Measurements from ENCODE around the gene SMURF1. TPM values are rescaled to one million over a fixed set of nuclear protein-coding genes. Genes with fewer than 3 reads are reported as not detected.

The SMURF1 gene
- total RNA-seq, 4 donors from 2014 or later, result 26.8 to 44.7 (median 31.5) TPM

- intact Hi-C loops (cut with DNase I; ENCODE audit: low total_unique reads), result no loop called here
- no peak for TF ChIP-seq POLR2A (IDR thresholded peaks at IDR 0.05)
- TF ChIP-seq, protein P1, sequence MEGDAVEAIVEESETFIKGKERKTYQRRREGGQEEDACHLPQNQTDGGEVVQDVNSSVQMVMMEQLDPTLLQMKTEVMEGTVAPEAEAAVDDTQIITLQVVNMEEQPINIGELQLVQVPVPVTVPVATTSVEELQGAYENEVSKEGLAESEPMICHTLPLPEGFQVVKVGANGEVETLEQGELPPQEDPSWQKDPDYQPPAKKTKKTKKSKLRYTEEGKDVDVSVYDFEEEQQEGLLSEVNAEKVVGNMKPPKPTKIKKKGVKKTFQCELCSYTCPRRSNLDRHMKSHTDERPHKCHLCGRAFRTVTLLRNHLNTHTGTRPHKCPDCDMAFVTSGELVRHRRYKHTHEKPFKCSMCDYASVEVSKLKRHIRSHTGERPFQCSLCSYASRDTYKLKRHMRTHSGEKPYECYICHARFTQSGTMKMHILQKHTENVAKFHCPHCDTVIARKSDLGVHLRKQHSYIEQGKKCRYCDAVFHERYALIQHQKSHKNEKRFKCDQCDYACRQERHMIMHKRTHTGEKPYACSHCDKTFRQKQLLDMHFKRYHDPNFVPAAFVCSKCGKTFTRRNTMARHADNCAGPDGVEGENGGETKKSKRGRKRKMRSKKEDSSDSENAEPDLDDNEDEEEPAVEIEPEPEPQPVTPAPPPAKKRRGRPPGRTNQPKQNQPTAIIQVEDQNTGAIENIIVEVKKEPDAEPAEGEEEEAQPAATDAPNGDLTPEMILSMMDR (IDR thresholded peaks at IDR 0.05), result no peak
- no peak overlapping the region for H3K4me3 ChIP-seq (ENCODE audit: low read depth, poor library complexity, severe bottlenecking)
- no peak for DNase-seq (ENCODE audit: low spot score in 2 of 2)
- WGBS, 2 donors, result 31 to 40% methylated on average over 6 of the region's 6 CpGs
Measured at GRCh38 chr7:99127636-99128035, 16.3 kb downstream of the SMURF1 start.

DNA sequence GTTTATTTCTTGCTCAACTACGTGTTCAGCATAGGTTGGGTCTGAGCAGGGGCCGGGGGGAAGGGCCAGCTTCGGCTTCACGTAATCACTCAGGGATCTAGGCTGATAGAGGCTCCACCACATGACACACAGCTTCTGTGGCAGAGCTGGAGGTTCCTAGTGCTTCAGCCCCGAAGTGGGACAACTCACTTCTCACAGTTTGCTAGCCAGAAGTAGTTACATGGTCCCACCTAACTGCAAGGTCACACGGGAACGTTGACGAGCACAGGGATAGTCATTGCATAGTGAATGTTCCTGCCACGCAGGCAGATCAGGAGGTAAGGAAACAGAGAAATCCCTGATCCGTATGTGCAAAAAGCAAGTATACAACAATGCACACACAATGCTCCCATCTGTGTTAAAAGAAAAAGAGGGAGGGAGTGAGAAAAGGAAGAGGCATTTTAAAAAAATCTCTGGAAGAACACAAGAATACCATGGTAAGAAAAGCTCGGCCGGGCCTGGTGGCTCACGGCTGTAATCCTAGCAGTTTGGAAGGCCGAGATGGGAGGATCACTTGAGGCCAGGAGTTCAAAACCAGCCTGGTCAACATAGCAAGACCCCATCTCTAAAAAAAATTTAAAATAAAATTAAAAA is 16.9 kb downstream of the SMURF1 start:
- no peak overlapping the region for H3K4me3 ChIP-seq (ENCODE audit: low read depth, poor library complexity, severe bottlenecking)
- peak in 1 of 2 donors; percentile 89 for DNase-seq (ENCODE audit: low spot score in 2 of 2)
- 34 to 51% methylated on average over 14 of the region's 14 CpGs for WGBS, 2 donors
- TF ChIP-seq, protein P1 (IDR thresholded peaks at IDR 0.05), result no peak
- no peak for TF ChIP-seq POLR2A (IDR thresholded peaks at IDR 0.05)
- intact Hi-C loops (cut with DNase I; ENCODE audit: low total_unique reads), result no loop called here

- WGBS, 2 donors, result 58 to 68% methylated on average over 4 of the region's 4 CpGs
Measured at GRCh38 chr7:99125505-99125865, 18.4 kb downstream of the SMURF1 start.

GRCh38 chr7:99124751-99125504 is 19.0 kb downstream of the SMURF1 start:
- TF ChIP-seq, protein P1 (IDR thresholded peaks at IDR 0.05), result no peak
- no peak for TF ChIP-seq POLR2A (IDR thresholded peaks at IDR 0.05)
- 73 to 78% methylated on average over 3 of the region's 3 CpGs for WGBS, 2 donors
- H3K4me3 ChIP-seq (ENCODE audit: low read depth, poor library complexity, severe bottlenecking), result no peak overlapping the region
- intact Hi-C loops (cut with DNase I; ENCODE audit: low total_unique reads), result no loop called here
- DNase-seq (ENCODE audit: low spot score in 2 of 2), result no peak

More at GRCh38 chr7:99125505-99125865, 18.4 kb downstream of the SMURF1 start:
- intact Hi-C loops (cut with DNase I; ENCODE audit: low total_unique reads), result no loop called here
- no peak overlapping the region for H3K4me3 ChIP-seq (ENCODE audit: low read depth, poor library complexity, severe bottlenecking)
- DNase-seq (ENCODE audit: low spot score in 2 of 2), result no peak
- no peak for TF ChIP-seq POLR2A (IDR thresholded peaks at IDR 0.05)
- TF ChIP-seq, protein P1 (IDR thresholded peaks at IDR 0.05), result no peak

DNA sequence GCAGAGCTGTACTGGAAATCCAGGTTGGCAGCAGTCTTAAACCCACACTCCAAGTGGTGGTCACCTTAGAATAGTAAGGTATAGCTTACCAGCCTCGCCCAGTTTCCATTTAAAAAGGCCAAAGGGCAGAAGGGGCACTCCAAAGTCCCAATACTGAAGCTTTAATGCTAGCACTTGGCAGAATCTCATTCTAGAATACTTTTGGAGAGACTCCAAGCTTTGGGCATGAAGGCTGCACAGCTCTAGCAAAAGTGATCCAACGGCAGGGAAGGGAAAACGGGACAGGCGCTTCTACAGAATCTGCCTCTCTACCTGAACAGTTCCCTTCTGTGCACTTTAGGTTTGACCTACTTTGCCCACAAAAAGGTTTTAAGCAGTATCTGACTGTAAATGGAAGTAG is 19.7 kb downstream of the SMURF1 start:
- TF ChIP-seq POLR2A (IDR thresholded peaks at IDR 0.05), result no peak
- TF ChIP-seq, protein P1 (IDR thresholded peaks at IDR 0.05), result no peak
- intact Hi-C loops (cut with DNase I; ENCODE audit: low total_unique reads), result no loop called here
- no peak overlapping the region for H3K4me3 ChIP-seq (ENCODE audit: low read depth, poor library complexity, severe bottlenecking)
- DNase-seq (ENCODE audit: low spot score in 2 of 2), result no peak
- WGBS, 2 donors, result 49 to 68% methylated on average over 4 of the region's 4 CpGs
